ENCODE data around the gene ZNF888.
A peak's percentile ranks its signal among the peaks of the same experiment; 100 is the strongest.
"Not testable (repeated sequence)": the region's sequence is repeated elsewhere in the genome, so short reads cannot be mapped to it uniquely, and the experiment has no call there.

The ZNF888 gene

DNA sequence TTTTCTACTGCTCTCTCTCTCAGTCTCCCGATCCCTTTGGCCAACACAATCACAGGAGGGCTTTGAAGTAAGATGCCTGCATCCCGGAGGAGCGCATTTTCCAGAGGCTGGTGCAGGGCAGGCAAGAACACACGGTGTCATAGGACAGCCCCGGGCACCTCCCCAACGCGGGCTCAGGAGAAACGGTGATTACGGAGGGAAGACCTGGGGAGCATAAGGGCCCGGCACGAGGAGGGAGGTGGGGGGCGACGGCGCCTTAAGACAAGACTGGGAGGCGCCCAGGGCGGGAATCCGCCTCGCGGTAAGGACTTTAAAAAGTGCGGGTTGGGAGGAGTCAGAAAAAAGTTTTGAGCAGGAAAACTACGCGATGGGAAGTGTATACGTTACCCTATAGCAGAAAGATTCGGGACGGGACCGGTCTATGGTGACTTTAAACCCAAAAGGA is 18.7 kb upstream of the ZNF888 start:
- no peak for DNase-seq (ENCODE audit: low read depth in 2 of 3, low spot score in 2 of 3)

DNA sequence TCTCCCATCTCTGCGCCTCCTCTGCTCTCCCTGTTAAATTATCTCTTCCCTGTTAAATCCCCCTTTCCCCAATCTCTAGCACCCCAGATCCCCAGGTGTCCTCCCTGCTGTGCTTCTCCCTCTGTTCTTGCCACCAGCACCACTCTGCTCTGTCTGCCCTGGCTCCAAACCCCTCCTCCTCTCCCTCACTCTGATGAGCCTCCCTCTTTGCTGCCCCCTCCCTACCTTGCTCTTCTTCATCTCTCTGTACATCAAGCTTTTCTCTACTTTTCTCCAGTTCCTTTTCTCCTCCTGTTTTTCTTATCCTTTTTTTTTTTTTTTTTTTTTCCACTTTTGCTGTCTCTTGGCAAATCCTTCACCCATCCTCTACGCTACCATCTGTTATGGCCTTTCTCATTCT is 18.3 kb upstream of the ZNF888 start:
- not testable (repeated sequence) for DNase-seq (ENCODE audit: low read depth in 2 of 3, low spot score in 2 of 3)

DNA sequence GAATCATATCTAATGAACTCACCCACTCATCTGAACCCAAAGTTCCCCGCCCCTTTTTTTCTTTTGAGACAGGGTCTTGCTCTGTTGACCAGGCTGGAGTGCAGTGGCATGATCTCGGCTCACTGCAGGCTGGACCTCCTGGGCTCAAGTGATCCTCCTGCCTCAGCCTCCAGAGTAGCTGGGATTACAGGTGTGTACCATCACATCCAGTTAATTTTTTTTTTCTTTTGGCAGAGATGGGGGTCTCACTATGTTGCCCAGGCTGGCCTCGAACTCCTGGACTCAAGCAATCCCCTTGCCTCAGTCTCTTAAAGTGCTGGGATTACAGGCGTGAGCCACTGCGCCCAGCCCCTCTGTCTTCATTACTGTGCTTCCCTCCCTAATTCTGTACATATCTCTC is 17.7 kb upstream of the ZNF888 start:
- not testable (repeated sequence) for DNase-seq (ENCODE audit: low read depth in 2 of 3, low spot score in 2 of 3)

DNA sequence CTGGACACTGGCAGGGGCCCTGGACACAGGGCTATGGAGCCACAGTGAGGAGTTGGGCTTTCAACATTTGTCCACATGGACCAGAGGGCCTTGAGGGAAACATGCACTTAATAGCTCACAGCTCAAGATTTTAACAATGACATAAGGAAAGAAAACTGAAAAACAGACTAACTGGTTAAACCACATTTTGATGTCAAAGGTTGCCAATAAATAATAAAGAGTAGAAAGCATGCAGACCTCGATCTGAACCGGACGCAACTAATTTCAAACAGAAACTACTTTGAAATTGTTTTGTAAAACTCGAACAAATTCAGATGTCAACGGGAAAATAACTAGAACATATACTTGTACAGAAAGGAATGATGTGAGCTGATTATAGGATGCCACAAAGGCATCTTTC is 15.5 kb upstream of the ZNF888 start:
- DNase-seq (ENCODE audit: low read depth in 2 of 3, low spot score in 2 of 3) = no peak

DNA sequence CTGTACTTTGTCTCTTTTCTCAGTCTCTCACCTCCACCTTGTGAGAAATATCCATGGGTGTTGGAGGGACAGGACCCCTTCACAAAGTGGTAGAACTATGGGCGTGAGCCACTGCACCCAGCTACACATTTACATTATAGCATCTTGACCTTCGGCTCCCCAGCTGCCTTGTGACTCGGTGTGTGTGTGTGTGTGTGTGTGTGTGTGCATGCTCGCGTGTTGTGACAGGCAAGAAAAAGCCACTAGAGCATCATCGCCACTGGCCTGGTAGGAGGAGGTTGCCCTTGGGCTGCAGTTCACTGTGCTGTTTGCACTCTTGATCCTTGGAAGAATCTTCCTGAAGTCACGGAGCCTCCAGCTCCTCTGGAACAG is 13.7 kb upstream of the ZNF888 start:
- DNase-seq (ENCODE audit: low read depth in 2 of 3, low spot score in 2 of 3) = no peak

DNA sequence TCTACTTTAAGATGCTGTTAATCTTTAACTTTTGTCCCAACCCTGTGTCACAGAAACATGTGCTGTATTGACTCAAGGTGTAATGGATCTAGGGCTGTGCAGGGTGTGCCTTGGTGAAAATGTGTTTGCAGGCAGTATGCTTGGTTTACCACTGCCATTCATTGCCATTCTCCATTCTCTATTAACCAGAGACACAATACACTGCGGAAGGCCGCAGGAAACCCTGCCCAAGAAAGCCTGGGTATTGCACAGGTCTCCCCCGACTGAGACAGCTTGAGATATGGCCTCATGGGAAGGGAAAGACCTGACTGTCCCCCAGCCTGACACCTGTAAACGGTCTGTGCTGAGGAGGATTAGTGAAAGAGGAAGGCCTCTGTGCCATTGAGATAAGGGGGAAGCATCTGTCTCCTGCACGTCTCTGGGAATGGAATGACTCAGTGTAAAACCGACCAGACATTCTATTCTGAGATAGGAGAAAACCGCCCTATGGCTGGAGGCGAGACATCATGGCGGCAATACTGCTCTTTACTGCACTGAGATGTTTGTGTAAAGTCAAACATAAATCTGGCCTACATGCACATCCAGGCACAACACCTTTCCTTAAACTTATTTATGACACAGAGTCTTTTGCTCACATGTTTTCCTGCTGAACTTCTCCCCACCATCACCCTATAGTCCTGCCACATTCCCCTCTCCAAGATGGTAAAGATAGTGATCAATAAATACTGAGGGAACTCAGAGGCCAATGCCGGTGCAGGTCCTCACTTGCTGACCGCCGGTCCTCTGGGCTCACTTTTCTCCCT is 13.1 kb upstream of the ZNF888 start:
- no peak for DNase-seq (ENCODE audit: low read depth in 2 of 3, low spot score in 2 of 3)

DNA sequence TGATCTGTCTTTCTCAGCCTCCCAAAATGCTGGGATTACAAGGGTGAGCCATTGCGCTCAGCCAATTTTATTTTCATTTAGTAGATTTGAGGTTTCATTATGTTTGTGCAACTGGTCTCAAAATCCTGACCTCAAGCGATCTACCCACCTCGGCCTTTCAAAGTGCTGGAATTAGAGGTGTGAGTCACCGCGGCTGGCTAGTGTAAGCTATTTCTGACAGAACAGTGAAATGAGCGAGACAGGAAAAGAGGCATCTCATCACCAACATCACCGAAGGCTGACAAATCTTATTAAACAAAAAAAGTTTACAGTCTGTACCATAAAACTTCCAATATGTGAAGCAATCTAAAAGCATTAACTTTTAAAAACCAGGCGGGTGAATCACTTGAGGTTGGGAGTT is 12.2 kb upstream of the ZNF888 start:
- no peak for DNase-seq (ENCODE audit: low read depth in 2 of 3, low spot score in 2 of 3)

DNA sequence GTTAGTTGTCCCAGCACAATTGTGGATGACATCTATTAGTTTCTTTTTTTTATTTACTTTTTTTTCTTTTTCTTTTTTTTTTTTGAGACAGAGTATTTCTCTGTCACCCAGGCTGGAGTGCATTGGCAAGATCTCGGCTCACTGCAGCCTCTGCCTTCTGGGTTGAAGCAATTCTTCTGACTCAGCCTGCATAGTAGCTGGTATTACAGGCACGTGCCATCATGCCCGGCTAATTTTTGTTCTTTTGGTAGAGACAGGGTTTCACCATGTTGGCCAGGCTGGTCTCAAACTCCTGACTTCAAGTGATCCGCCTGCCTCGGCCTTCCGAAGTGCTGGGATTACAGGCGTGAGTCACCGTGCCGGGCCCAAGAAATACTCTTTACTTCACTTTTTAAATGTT is 1.4 kb upstream of the ZNF888 start:
- not testable (repeated sequence) for DNase-seq (ENCODE audit: low read depth in 2 of 3, low spot score in 2 of 3)

DNA sequence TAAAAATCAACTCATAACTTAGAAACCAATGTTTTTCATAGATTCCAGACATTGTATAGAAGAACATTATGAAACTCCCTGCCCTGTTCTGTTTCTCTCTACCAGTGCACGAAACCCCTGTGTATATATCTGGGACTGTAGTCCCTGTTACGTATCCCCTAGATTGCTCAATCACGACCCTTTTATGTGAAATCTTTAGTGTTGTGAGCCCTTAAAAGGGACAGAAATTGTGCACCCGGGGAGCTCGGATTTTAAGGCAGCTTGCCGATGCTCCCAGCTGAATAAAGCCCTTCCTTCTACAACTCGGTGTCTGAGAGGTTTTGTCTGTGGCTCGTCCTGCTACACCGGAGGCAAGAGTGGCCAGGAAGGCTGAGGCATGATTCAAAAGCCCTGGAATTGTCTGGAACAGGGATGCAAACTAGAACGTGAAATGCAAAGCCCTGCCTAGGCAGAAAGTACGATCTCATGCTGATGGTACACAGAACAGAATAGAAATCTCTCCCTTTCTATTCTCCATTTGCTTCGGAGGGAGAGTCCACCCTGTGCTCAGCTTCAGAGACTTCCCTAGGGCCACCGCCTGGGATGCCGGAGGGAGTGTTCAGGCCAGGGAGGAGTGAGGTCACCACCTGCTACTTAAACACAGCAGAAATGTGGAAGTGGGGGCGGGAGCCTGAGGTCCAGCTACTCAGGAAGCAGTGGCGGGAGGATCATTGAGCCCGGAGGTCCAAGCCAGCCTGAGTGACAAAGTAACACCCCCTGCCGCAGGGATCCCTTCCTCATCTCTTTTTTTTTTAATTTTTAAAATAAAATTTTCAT is 758 bp upstream of the ZNF888 start:
- no peak for DNase-seq (ENCODE audit: low read depth in 2 of 3, low spot score in 2 of 3)

DNA sequence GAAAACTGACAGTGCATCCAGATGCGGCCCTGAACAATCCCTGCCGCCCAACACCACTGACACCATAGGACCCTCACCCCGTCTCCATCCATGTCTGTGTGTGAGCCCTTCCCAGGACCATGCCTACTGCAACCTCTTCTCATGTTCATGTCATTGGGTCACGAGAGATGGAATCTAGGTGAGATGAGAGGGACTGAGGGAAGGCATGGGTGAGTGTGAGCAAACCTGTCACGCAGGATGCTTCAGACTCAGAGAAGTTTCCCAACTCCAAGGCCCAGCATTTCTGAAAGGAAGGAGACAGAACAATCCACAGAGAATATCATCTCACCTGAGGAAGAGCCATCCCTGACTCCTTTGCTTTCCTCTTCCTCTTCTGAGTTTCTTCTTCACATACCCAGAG is 5.7 kb downstream of the ZNF888 start:
- no peak for DNase-seq (ENCODE audit: low read depth in 2 of 3, low spot score in 2 of 3)

DNA sequence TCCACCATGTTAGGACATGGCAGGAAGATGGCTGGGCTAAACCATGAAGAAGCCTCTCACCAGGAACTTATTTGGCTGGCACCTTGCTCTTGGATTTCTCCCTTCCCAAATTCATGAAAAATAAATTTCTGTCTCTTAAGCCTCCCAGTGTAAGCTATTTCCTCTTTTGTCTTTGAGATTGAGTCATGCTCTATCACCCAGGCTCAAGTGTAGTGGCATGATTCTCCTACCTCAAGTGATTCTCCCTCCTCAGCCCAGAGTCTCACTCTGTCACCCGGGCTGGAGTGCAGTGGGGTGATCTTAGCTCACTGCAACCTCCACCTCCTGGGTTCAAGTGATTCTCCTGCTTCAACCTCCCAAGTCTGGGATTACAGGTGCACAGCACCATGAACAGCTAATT is 12.6 kb downstream of the ZNF888 start:
- no peak for DNase-seq (ENCODE audit: low read depth in 2 of 3, low spot score in 2 of 3)

DNA sequence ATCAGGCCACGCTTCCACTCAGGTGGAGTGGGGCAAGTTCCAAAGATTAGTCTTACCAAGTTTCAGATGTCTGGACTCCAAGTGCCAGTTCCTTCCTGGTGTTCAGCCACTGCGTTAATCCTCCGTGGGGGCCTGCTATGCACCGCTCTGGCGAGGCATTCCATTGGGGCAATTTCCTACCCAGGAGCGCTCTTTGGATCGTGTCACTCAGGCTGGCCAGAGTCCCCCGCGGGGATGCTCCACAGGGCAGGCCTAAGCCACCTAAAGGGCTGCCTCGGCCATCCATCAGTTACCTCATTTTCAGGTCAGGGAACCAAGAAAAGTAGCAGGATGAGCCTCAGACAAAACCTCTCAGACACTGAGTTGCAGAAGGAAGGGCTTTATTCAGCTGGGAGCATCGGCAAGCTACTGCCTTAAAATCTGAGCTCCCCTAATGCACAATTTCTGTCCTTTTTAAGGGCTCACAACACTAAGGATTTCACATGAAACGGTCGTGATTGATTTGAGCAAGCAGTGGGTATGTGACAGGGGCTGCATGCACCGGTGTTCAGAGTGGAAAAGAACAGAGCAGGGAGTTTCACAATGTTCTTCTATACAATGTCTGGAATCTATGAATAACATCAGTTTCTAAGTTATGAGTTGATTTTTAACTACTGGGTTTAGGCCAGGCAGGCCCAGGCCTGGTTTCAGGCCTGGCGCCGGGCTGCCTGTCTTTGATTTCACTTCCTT is 19.0 kb downstream of the ZNF888 start:
- not testable (repeated sequence) for DNase-seq (ENCODE audit: low read depth in 2 of 3, low spot score in 2 of 3)

DNA sequence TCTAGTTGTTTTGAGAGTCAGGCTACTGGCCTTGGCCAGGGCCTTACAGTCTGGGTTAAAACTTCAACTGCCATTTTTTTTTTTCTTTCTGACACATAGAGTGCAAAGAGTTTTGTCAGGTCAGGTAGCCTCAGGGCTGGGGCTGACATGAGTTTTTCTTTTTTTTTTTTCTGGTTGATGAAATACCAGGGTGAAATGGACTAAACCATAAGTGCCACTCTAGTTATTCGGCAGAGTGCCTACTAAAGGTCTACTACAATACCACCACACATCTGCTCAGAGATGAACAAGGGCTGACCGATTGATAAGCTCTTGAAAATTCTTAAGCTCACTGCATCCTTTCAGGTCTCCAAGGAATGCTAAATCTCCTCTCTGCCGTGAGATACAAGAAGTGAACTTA is 21.4 kb downstream of the ZNF888 start:
- no peak for DNase-seq (ENCODE audit: low read depth in 2 of 3, low spot score in 2 of 3)

DNA sequence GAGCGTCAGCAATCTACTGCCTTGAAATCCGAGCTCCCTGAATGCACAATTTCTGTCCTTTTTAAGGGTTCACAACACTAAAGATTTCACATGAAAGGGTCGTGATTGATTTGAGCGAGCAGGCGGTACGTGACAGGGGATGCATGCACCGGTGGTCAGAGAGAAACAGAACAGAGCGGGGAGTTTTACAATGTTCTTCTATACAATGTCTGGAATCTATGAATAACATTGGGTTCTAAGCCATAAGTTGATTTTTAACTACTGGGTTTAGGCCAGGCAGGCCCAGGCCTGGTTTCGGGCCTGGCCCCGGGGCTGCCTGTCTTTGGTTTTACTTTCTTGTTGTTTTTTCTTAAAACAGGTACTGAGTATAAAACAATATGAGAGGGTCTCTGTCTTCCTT is 24.6 kb downstream of the ZNF888 start:
- DNase-seq (ENCODE audit: low read depth in 2 of 3, low spot score in 2 of 3) = not testable (repeated sequence)

DNA sequence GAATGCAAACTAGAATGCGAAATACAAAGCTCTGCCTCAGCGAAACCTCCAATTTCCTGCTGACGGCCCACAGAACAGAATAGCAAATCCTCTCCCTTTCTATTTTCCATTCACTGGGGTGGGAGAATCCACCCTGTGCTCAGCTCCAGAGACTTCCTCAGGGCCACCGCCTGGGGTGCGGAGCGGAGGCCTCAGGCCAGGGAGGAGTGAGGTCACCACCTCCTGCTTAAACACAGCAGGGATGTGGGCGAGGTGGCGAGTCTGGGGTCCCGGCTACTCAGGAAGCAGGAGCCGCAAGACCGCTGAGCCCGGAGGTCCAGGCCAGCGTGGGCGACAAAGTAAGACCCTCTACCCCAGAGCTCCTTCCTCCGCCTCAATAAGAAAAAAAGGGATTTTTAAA is 25.1 kb downstream of the ZNF888 start:
- DNase-seq (ENCODE audit: low read depth in 2 of 3, low spot score in 2 of 3) = no peak

DNA sequence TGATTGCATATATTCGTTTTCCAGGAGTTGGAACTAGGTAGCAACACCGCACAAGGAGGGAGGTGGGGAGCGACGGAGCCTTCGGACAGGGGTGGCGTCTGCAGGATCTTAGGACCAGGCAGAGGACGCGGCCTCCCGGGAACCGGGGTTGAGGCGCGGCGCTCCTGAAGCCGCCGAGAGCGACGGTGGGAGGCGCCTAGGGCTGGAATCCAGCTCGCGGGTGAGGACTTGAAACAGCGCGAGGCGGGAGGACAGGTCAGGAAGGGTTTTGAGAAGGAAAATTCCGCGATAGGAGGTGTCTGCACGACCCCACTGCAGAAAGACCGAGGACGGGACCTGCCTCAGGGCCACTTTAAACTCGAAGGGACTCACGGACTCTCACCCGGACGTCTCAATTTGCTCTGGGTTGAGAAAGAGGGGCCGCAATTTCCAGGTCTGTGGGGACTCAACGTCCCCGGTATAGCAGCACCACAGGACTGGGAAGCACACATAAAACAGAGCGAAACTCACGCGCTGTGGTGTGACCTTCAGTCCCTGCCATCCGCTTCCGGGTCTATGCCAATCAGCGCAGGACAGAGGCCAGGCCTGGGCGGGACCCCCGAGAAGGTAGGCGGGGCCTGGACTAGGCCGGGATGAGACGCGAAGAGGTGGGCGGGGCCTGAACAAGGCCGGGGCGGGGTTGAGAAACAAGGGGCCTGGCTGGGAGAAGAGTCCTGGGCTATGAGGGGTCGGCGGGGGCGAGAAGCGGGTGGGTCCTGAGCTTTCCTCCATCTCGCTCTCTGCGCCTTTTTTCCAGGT is 25.9 kb downstream of the ZNF888 start, which contains the start of gene ZNF320:
Gene ZNF320 (minus strand): TSS at position 498 of the 798 bp plus-strand sequence. CDS start 7,380 bp downstream, outside the sequence.
- DNase-seq (ENCODE audit: low read depth in 2 of 3, low spot score in 2 of 3) = peak; percentile 69 to 72 (median 71)

DNA sequence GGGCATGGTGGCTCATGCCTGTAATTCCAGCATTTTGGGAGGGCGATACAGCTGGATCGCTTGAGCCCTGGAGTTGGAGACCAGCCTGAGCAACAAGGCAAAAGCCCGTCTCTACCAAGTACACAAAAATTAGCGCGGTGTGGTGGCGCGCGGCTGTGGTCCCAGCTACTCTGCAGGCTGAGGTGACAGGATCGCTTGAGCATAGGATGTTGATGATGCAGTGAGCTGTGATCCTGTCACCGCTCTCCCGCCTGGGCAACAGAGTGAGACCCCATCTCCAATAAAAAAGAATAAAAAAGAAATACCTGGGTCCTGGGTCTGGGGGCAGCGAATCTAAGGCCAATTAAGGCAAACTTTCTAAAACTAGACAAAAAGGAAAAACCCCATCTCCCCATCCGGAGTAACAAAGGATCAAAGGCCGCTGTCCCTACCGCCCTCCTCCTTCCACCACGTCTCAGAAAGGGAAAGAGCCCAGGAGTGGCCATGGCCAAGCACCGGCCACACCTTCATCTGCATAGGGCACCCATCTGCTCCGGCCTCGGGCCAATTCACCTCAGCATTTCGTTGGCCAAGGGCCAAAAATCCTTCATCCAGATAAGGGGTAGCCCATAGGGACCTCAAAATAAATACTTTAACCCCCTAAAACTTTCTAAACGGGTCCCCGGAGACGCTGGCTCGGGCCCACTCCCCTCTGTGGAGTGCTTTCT is 26.6 kb downstream of the ZNF888 start:
- no peak for DNase-seq (ENCODE audit: low read depth in 2 of 3, low spot score in 2 of 3)

DNA sequence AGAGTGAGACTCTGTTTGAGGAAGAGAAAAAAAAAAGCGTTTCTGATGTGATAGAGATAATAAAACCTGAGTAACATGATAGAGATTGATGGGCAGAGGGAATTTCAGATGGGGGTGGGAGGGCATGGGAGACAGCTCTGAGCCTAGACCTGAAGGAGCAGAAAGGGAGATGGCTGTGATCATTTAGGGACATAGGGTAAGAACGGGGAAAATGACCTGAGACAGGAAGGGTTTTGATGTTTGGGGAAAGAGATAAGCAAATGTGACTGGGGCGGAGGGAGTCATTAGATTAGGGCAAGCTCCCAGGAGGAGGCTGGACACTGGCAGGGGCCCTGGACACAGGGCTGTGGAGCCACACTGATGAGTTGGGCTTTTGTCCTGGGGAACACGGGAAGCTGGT is 31.9 kb downstream of the ZNF888 start:
- DNase-seq (ENCODE audit: low read depth in 2 of 3, low spot score in 2 of 3) = no peak

DNA sequence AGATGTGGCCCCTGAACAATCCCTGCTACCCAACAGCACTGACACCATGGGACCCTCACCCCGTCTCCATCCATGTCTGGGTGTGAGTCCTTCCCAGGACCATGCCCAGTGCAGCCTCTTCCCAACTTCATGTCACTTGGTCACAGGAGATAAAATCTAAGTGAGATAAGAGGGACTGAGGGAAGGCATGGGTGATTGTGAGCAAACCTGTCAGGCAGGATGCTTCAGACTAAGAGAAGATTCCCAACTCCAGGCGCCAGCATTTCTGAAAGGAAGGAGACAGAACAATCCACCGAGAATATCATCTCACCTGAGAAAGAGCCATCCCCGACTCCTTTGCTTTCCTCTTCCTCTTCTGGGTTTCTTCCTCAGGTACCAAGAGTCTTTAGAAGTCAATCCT is 33.3 kb downstream of the ZNF888 start:
- DNase-seq (ENCODE audit: low read depth in 2 of 3, low spot score in 2 of 3) = no peak

DNA sequence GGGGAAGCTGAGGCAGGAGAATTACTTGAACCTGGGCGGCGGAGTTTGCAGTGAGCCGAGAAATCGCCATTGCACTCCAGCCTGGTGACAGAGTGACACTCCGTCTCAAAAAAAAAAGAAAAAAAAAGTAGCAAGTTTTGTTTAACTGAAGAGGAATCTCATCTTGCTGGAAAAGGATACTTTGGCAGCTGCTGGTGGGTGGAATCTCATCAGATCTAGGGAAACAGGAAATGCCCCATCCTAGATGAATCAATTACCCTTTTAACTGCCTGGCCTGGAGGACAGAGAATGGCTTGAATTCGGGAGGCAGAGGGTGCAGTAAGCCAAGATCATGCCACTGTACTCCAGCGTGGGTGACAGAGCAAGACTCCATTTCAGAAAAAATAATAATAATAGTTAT is 34.2 kb downstream of the ZNF888 start:
- DNase-seq (ENCODE audit: low read depth in 2 of 3, low spot score in 2 of 3) = no peak

Data from activated CD8-positive, alpha-beta memory T cell treated with anti-CD3 and anti-CD28 coated beads for 48 hours (primary cell).